ENCODE data around the gene DIS3.

DNA sequence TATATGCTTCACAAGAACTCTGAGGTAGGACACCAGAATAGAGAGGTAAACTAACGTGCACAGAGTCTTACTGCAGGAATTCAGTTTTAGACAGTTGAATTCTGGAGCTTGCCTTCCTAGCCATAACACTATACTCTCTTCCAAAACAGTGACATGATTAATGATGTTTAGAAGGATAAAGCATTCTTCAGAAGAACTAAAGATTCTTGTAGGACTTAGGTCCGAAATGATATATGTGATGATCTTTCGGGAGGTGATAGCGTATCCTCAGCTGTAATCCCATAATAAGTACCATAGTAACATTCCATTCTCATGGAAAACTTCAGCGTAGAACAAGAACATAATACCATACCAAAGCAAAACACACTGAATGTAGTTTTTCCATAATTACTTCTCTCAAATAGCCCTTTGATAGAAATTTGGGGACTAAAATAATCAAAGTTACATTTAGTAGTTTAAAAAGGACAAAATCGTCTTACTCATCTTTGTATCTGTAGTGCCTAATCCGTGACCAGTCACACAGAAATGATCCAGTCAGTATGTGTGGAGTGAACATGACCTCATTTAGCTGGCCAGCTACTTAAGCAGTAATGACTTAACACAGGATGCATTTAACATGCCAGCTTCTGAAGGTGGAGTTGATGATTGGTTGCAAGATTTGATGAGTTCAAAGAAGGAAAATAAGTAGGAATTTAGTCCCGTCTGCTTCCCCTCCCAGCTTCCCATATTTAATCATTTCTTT lies 38.6 kb upstream of the DIS3 start:
- TF ChIP-seq, protein P1, sequence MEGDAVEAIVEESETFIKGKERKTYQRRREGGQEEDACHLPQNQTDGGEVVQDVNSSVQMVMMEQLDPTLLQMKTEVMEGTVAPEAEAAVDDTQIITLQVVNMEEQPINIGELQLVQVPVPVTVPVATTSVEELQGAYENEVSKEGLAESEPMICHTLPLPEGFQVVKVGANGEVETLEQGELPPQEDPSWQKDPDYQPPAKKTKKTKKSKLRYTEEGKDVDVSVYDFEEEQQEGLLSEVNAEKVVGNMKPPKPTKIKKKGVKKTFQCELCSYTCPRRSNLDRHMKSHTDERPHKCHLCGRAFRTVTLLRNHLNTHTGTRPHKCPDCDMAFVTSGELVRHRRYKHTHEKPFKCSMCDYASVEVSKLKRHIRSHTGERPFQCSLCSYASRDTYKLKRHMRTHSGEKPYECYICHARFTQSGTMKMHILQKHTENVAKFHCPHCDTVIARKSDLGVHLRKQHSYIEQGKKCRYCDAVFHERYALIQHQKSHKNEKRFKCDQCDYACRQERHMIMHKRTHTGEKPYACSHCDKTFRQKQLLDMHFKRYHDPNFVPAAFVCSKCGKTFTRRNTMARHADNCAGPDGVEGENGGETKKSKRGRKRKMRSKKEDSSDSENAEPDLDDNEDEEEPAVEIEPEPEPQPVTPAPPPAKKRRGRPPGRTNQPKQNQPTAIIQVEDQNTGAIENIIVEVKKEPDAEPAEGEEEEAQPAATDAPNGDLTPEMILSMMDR (conservative IDR thresholded peaks at IDR 0.05; ENCODE audit: low read depth, low read length): no peak
- TF ChIP-seq EZH2 (IDR thresholded peaks at IDR 0.05; ENCODE audit: borderline replicate concordance, low read depth, low read length, poor library complexity, severe bottlenecking): no peak

Data from A673 (cell line).